IMR-90 (cell line): Measurements from ENCODE around the gene NMS.

ENCODE experiments used
- BHLHE40 ChIP-seq: fragments of 150-350 bp; IDR thresholded peaks from 2 replicates; pipeline ENCODE4 v1.6.1; 2016; ENCODE audit warnings: mild to moderate bottlenecking, low read depth, low read length
- CEBPB ChIP-seq: IDR thresholded peaks from 2 replicates; pipeline ENCODE4 v1.6.1; 2012; ENCODE audit warnings: low read depth, low read length, improper control_type of control experiment
- CHD1 ChIP-seq: IDR thresholded peaks from 2 replicates; pipeline ENCODE4 v1.6.1; 2012; ENCODE audit warnings: low read depth, low read length, improper control_type of control experiment
- CTCF ChIP-seq: conservative IDR thresholded peaks from 2 replicates; pipeline ENCODE4 v1.5.1; 2012; ENCODE audit warnings: mild to moderate bottlenecking, low read depth, low read length, improper control_type of control experiment
- MAFK ChIP-seq: IDR thresholded peaks from 2 replicates; pipeline ENCODE4 v1.6.1; 2012; ENCODE audit warnings: low read depth, low read length, improper control_type of control experiment
- MXI1 ChIP-seq: IDR thresholded peaks from 2 replicates; pipeline ENCODE4 v1.6.1; 2012; ENCODE audit warnings: low read depth, mild to moderate bottlenecking, low read length, moderate library complexity, borderline replicate concordance
- NFE2L2 ChIP-seq: fragments of 150-350 bp; IDR thresholded peaks from 2 replicates; pipeline ENCODE4 v1.6.1; 2016; ENCODE audit warnings: low read depth, mild to moderate bottlenecking, low read length
- POLR2A ChIP-seq: IDR thresholded peaks from 2 replicates; pipeline ENCODE4 v1.6.1; 2012; ENCODE audit warnings: mild to moderate bottlenecking, low read depth, low read length
- RAD21 ChIP-seq: IDR thresholded peaks from 2 replicates; pipeline ENCODE4 v1.6.1; 2012; ENCODE audit warnings: low read length, improper control_type of control experiment
- RCOR1 ChIP-seq: IDR thresholded peaks from 2 replicates; pipeline ENCODE4 v1.6.1; 2012; ENCODE audit warnings: mild to moderate bottlenecking, low read length, improper control_type of control experiment; ENCODE audit not compliant: insufficient replicate concordance
- RFX5 ChIP-seq: IDR thresholded peaks from 2 replicates; pipeline ENCODE4 v1.8.0; 2012; ENCODE audit warnings: low read depth, mild to moderate bottlenecking, low read length, moderate library complexity
- USF2 ChIP-seq: fragments of 150-350 bp; IDR thresholded peaks from 2 replicates; pipeline ENCODE4 v1.6.1; 2017; ENCODE audit warnings: mild to moderate bottlenecking, antibody characterized with exemption, low read length, low read depth

- TF ChIP-seq CTCF (no peak), USF2 (no peak), POLR2A (no peak), MXI1 (no peak), RAD21 (no peak), RFX5 (no peak), BHLHE40 (no peak), RCOR1 (no peak), MAFK (no peak), NFE2L2 (no peak), CEBPB (no peak), CHD1 (no peak)
Observed at GRCh38 chr2:100427111-100427510, 43.2 kb upstream of the NMS start.
